ENCODE measurements around the gene TOB2. TPM values are rescaled to one million over a fixed set of nuclear protein-coding genes. Genes with fewer than 3 reads are reported as not detected.

Gene TOB2
- total RNA-seq, result 15.8 and 42.5 TPM in 2 replicates

GRCh38 chr22:41446639-41447434, at the start of gene TOB2:
Gene TOB2, minus strand, starts transcription at chr22:41446801. Its CDS starts 9,456 bp downstream, at chr22:41437345.

GRCh38 chr22:41468381-41469217, 22.0 kb upstream of the TOB2 start, which contains the start of the genes ACO2 and PHF5A:
Gene ACO2, plus strand, starts transcription at chr22:41469117. Its CDS starts 30 bp downstream, at chr22:41469147.
Gene PHF5A, minus strand, starts transcription at chr22:41468692. Its CDS starts 39 bp downstream, at chr22:41468653.

Other genes starting within 250 kb of the TOB2 start
- 20.0 and 20.5 TPM in 2 replicates for gene L3MBTL2, start 241.5 kb downstream of the TOB2 start, total RNA-seq
- 8.1 TPM in 1 of 2 replicates, not detected in the other for gene CHADL, start 205.9 kb downstream of the TOB2 start, total RNA-seq
- 55.0 and 218 TPM in 2 replicates for gene RANGAP1, start 160.6 kb downstream of the TOB2 start, total RNA-seq
- 66.5 and 79.4 TPM in 2 replicates for gene ZC3H7B, start 145.3 kb downstream of the TOB2 start, total RNA-seq
- 2.8 and 9.9 TPM in 2 replicates for gene TEF, start 64.9 kb downstream of the TOB2 start, total RNA-seq
- gene PHF5A, start 21.9 kb upstream of the TOB2 start, total RNA-seq, result 34.0 and 53.1 TPM in 2 replicates
- 83.4 and 107 TPM in 2 replicates for gene ACO2, start 22.3 kb upstream of the TOB2 start, total RNA-seq
- gene POLR3H, start 97.7 kb upstream of the TOB2 start, total RNA-seq, result 11.8 and 18.1 TPM in 2 replicates
- 6.7 and 59.6 TPM in 2 replicates for gene CSDC2, start 114.2 kb upstream of the TOB2 start, total RNA-seq
- 42.5 and 50.5 TPM in 2 replicates for gene PMM1, start 143.0 kb upstream of the TOB2 start, total RNA-seq
- 30.7 and 46.4 TPM in 2 replicates for gene DESI1, start 174.2 kb upstream of the TOB2 start, total RNA-seq
- gene XRCC6, start 174.5 kb upstream of the TOB2 start, total RNA-seq, result 166 and 331 TPM in 2 replicates
- gene SNU13, start 242.1 kb upstream of the TOB2 start, total RNA-seq, result 149 and 168 TPM in 2 replicates